ENCODE data around the gene NCL. TPM values are rescaled to one million over a fixed set of nuclear protein-coding genes. Genes with fewer than 3 reads are reported as not detected.

NCL gene
- total and polyA plus RNA-seq, 7 donors: 82.1 to 273 (median 123) TPM

- Histone ChIP-seq H3K4me1 (peaks cover 0 to 15% (median 13%) of the 10 kb centered on the region in 4 donors), H3K27ac (no peak overlapping the region), H3K4me3 (no peak overlapping the region), H3K27me3 (no peaks in the 10 kb centered on the region), H3K36me3 (no peaks in the 10 kb centered on the region), H3K9me3 (no peaks in the 10 kb centered on the region)
- TF ChIP-seq POLR2AphosphoS5 (IDR thresholded peaks at IDR 0.05) (no peak), EP300 (IDR thresholded peaks at IDR 0.05) (no peak), POLR2A (IDR thresholded peaks at IDR 0.05) (no peak)
- TF ChIP-seq, protein P1, sequence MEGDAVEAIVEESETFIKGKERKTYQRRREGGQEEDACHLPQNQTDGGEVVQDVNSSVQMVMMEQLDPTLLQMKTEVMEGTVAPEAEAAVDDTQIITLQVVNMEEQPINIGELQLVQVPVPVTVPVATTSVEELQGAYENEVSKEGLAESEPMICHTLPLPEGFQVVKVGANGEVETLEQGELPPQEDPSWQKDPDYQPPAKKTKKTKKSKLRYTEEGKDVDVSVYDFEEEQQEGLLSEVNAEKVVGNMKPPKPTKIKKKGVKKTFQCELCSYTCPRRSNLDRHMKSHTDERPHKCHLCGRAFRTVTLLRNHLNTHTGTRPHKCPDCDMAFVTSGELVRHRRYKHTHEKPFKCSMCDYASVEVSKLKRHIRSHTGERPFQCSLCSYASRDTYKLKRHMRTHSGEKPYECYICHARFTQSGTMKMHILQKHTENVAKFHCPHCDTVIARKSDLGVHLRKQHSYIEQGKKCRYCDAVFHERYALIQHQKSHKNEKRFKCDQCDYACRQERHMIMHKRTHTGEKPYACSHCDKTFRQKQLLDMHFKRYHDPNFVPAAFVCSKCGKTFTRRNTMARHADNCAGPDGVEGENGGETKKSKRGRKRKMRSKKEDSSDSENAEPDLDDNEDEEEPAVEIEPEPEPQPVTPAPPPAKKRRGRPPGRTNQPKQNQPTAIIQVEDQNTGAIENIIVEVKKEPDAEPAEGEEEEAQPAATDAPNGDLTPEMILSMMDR (IDR thresholded peaks at IDR 0.05): no peak
- intact Hi-C loops (cut with DNase I): loop anchor here (2.0 kb wide), 3 partner anchors 39 to 311 kb away; no protein-coding TSS in a partner anchor
- WGBS, 2 donors: 21 to 62% methylated on average over 15 of the region's 15 CpGs
- DNase-seq: no peak
Observed at GRCh38 chr2:231413921-231414476, 50.3 kb downstream of the NCL start.

GRCh38 chr2:231413456-231413855, 50.8 kb downstream of the NCL start:
- TF ChIP-seq POLR2A (IDR thresholded peaks at IDR 0.05): no peak
- TF ChIP-seq, protein P1 (IDR thresholded peaks at IDR 0.05): no peak
- TF ChIP-seq EP300 (IDR thresholded peaks at IDR 0.05): no peak
- no peak for TF ChIP-seq POLR2AphosphoS5 (IDR thresholded peaks at IDR 0.05)
- intact Hi-C loops (cut with DNase I): loop anchor here (2.0 kb wide), 3 partner anchors 39 to 311 kb away; no protein-coding TSS in a partner anchor
- Histone ChIP-seq H3K4me3 (no peak overlapping the region), H3K9me3 (no peaks in the 10 kb centered on the region), H3K4me1 (peaks cover 0 to 15% (median 13%) of the 10 kb centered on the region in 4 donors), H3K27me3 (no peaks in the 10 kb centered on the region), H3K36me3 (no peaks in the 10 kb centered on the region), H3K27ac (no peak overlapping the region)
- 73 to 81% methylated on average over 6 of the region's 6 CpGs for WGBS, 2 donors
- no peak for DNase-seq

DNA sequence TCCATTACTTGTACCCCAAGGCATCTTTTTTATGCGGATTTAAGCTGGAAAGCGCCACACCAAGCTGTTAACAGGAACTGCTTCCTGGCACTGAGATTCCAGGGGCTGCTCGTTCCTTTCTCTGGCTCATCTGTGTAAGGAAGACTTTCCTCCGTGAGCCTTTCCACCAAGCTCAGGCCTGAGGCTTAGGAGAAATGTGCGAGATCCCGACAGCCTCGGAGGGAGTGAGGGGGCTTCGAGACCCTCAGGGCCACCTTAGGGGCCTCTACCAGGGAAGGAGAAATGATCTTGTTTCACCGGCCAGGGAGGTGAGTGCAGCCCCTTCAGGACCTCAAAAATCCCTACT, 51.7 kb downstream of the NCL start:
- Histone ChIP-seq H3K4me3 (peak overlapping the region; percentile 58 to 76 (median 72)), H3K4me1 (peaks cover 0 to 15% (median 13%) of the 10 kb centered on the region in 4 donors), H3K36me3 (no peaks in the 10 kb centered on the region), H3K27ac (peak overlapping the region in 2 of 4 donors; percentile 70 to 72), H3K27me3 (no peaks in the 10 kb centered on the region), H3K9me3 (no peaks in the 10 kb centered on the region)
- DNase-seq: no peak
- TF ChIP-seq, protein P1 (IDR thresholded peaks at IDR 0.05): no peak
- TF ChIP-seq POLR2AphosphoS5 (IDR thresholded peaks at IDR 0.05) (no peak), EP300 (IDR thresholded peaks at IDR 0.05) (no peak), POLR2A (IDR thresholded peaks at IDR 0.05) (no peak)
- intact Hi-C loops (cut with DNase I): loop anchor here (1.0 to 2.0 kb wide), 4 partner anchors 40 to 310 kb away; no protein-coding TSS in a partner anchor
- 39 to 43% methylated on average over 9 of the region's 9 CpGs for WGBS, 2 donors

- Histone ChIP-seq H3K9me3 (no peaks in the 10 kb centered on the region), H3K4me3 (peak overlapping the region; percentile 58 to 76 (median 72)), H3K36me3 (no peaks in the 10 kb centered on the region), H3K4me1 (peaks cover 0 to 15% (median 13%) of the 10 kb centered on the region in 4 donors), H3K27me3 (no peaks in the 10 kb centered on the region), H3K27ac (peak overlapping the region in 3 of 4 donors; percentile 39 to 72 (median 70))
- TF ChIP-seq, protein P1 (IDR thresholded peaks at IDR 0.05): peak; percentile 72 to 95 (median 82)
- no peak for TF ChIP-seq EP300 (IDR thresholded peaks at IDR 0.05)
- peak; percentile 94 for DNase-seq
- intact Hi-C loops (cut with DNase I): loop anchor here (1.0 to 2.0 kb wide), 4 partner anchors 41 to 309 kb away; no protein-coding TSS in a partner anchor
- WGBS, 2 donors: 2 to 3% methylated on average over 67 of the region's 67 CpGs
Observed at GRCh38 chr2:231411831-231412617, 52.3 kb downstream of the NCL start.
